ENCODE results near the gene MCF2L.

MCF2L gene

GRCh38 chr13:112982281-112983041, 13.4 kb downstream of the MCF2L start:
- DNase-seq: no peak

GRCh38 chr13:112983042-112983305, 14.0 kb downstream of the MCF2L start:
- DNase-seq: no peak

GRCh38 chr13:112983428-112984196, 14.6 kb downstream of the MCF2L start:
- no peak for DNase-seq

GRCh38 chr13:112984501-112984900, 15.5 kb downstream of the MCF2L start:
- DNase-seq: no peak

GRCh38 chr13:112984954-112985802, 16.2 kb downstream of the MCF2L start:
- DNase-seq: no peak

GRCh38 chr13:112985803-112986408, 16.9 kb downstream of the MCF2L start:
- DNase-seq: no peak

GRCh38 chr13:112986470-112986869, 17.5 kb downstream of the MCF2L start:
- DNase-seq: no peak

- DNase-seq: no peak
These were observed 18.1 kb downstream of the MCF2L start for GRCh38 chr13:112986946-112987681.

GRCh38 chr13:112987682-112988024, 18.6 kb downstream of the MCF2L start:
- DNase-seq: no peak

- DNase-seq: no peak
These were observed 21.8 kb downstream of the MCF2L start for GRCh38 chr13:112990783-112991182.

GRCh38 chr13:112991609-112992008, 22.6 kb downstream of the MCF2L start:
- DNase-seq: no peak

- no peak for DNase-seq
These were observed 24.1 kb downstream of the MCF2L start for GRCh38 chr13:112992931-112993680.

- DNase-seq: no peak
These were observed 25.2 kb downstream of the MCF2L start for GRCh38 chr13:112994084-112994780.

- DNase-seq: no peak
These were observed 25.9 kb downstream of the MCF2L start for GRCh38 chr13:112994781-112995355.

- no peak for DNase-seq
These were observed 26.6 kb downstream of the MCF2L start for GRCh38 chr13:112995395-112996191.

- DNase-seq: no peak
These were observed 27.7 kb downstream of the MCF2L start for GRCh38 chr13:112996671-112997091.

GRCh38 chr13:112997188-112998130, 28.4 kb downstream of the MCF2L start:
- no peak for DNase-seq
